GM21526 (cell line): Measurements from ENCODE around the gene CSH2.
"Not testable (repeated sequence)": the region's sequence is repeated elsewhere in the genome, so short reads cannot be mapped to it uniquely, and the experiment has no call there.

ENCODE experiments used
- ATAC-seq: cut with Tn5 transposase; IDR thresholded peaks from one replicate; pipeline ENCODE4 v1.9.1; 2021; ENCODE audit warnings: moderate library complexity; ENCODE audit not compliant: unreplicated experiment, low FRiP score

The CSH2 gene

GRCh38 chr17:63873577-63873976 is at the start of gene CSH2:
Gene CSH2, minus strand, starts transcription at chr17:63873677. Its CDS starts 63 bp downstream, at chr17:63873614.
- ATAC-seq, result not testable (repeated sequence)

- not testable (repeated sequence) for ATAC-seq
These were observed 48.9 kb upstream of the CSH2 start for GRCh38 chr17:63922402-63922801.

GRCh38 chr17:63920779-63921178 is 47.3 kb upstream of the CSH2 start:
- not testable (repeated sequence) for ATAC-seq

GRCh38 chr17:63920050-63920449 is 46.6 kb upstream of the CSH2 start:
- not testable (repeated sequence) for ATAC-seq

- ATAC-seq, result no peak
These were observed 45.8 kb upstream of the CSH2 start for GRCh38 chr17:63919311-63919723.

GRCh38 chr17:63918789-63919305 is 45.4 kb upstream of the CSH2 start, which contains the start of gene GH1:
Gene GH1, minus strand, starts transcription at chr17:63918839. Its CDS starts 63 bp downstream, at chr17:63918776.
- ATAC-seq, result not testable (repeated sequence)

- no peak for ATAC-seq
These were observed 44.8 kb upstream of the CSH2 start for GRCh38 chr17:63918305-63918704.

GRCh38 chr17:63917646-63918045 is 44.2 kb upstream of the CSH2 start:
- ATAC-seq, result no peak

- not testable (repeated sequence) for ATAC-seq
These were observed 43.7 kb upstream of the CSH2 start for GRCh38 chr17:63917206-63917605.

- no peak for ATAC-seq
These were observed 43.2 kb upstream of the CSH2 start for GRCh38 chr17:63916566-63917185.

GRCh38 chr17:63915753-63916152 is 42.3 kb upstream of the CSH2 start:
- not testable (repeated sequence) for ATAC-seq

- ATAC-seq, result no peak
These were observed 41.0 kb upstream of the CSH2 start for GRCh38 chr17:63914471-63914870.

GRCh38 chr17:63911657-63912100 is 38.2 kb upstream of the CSH2 start:
- no peak for ATAC-seq

- no peak for ATAC-seq
These were observed 37.7 kb upstream of the CSH2 start, which contains the start of gene CSHL1 for GRCh38 chr17:63911041-63911635. Gene CSHL1, minus strand, starts transcription at chr17:63911258. Its CDS starts 62 bp downstream, at chr17:63911196.

- ATAC-seq, result no peak
These were observed 36.6 kb upstream of the CSH2 start for GRCh38 chr17:63910096-63910495.

GRCh38 chr17:63909586-63909985 is 36.1 kb upstream of the CSH2 start:
- ATAC-seq, result not testable (repeated sequence)

GRCh38 chr17:63907161-63907778 is 33.8 kb upstream of the CSH2 start:
- not testable (repeated sequence) for ATAC-seq

- ATAC-seq, result not testable (repeated sequence)
These were observed 31.3 kb upstream of the CSH2 start for GRCh38 chr17:63904796-63905195.

- not testable (repeated sequence) for ATAC-seq
These were observed 30.3 kb upstream of the CSH2 start for GRCh38 chr17:63903787-63904201.

GRCh38 chr17:63901971-63902370 is 28.5 kb upstream of the CSH2 start:
- ATAC-seq, result not testable (repeated sequence)
